ENCODE results near the gene RRP8. TPM values are rescaled to one million over a fixed set of nuclear protein-coding genes. Genes with fewer than 3 reads are reported as not detected.

Gene RRP8
- total RNA-seq, 4 donors from 2014 or later = 13.9 to 34.1 (median 18.2) TPM

- peaks cover 0 to 25% (median 8%) of the 10 kb centered on the region in 4 donors for H3K9me3 ChIP-seq
- H3K36me3 ChIP-seq = peaks cover 0 to 24% (median 0%) of the 10 kb centered on the region in 3 donors
- H3K27me3 ChIP-seq = no peaks in the 10 kb centered on the region
- H3K4me3 ChIP-seq = no peak overlapping the region
- DNase-seq (ENCODE audit: low spot score in 2 of 2) = no peak
- TF ChIP-seq POLR2A (IDR thresholded peaks at IDR 0.05) (no peak), CTCF (IDR thresholded peaks at IDR 0.05) (no peak), EP300 (IDR thresholded peaks at IDR 0.05) (no peak)
- H3K4me1 ChIP-seq = peaks cover 0 to 38% (median 16%) of the 10 kb centered on the region in 4 donors
- 76 to 89% methylated on average over 2 of the region's 2 CpGs for WGBS, 2 donors
- H3K27ac ChIP-seq = no peak overlapping the region
Observed at GRCh38 chr11:6579681-6580080, 23.7 kb downstream of the RRP8 start.

GRCh38 chr11:6578134-6578533 is 25.3 kb downstream of the RRP8 start:
- no peak for TF ChIP-seq CTCF (IDR thresholded peaks at IDR 0.05)
- no peak for TF ChIP-seq EP300 (IDR thresholded peaks at IDR 0.05)
- TF ChIP-seq POLR2A (IDR thresholded peaks at IDR 0.05) = no peak
- Histone ChIP-seq H3K4me1 (peaks cover 0 to 46% (median 16%) of the 10 kb centered on the region in 4 donors), H3K27me3 (no peaks in the 10 kb centered on the region), H3K36me3 (peaks cover 0 to 9% (median 0%) of the 10 kb centered on the region in 3 donors), H3K27ac (no peak overlapping the region), H3K9me3 (peaks cover 0 to 10% (median 1%) of the 10 kb centered on the region in 4 donors), H3K4me3 (no peak overlapping the region)
- no peak for DNase-seq (ENCODE audit: low spot score in 2 of 2)
- WGBS, 2 donors = 86% methylated on average over 1 of the region's 1 CpG

DNA sequence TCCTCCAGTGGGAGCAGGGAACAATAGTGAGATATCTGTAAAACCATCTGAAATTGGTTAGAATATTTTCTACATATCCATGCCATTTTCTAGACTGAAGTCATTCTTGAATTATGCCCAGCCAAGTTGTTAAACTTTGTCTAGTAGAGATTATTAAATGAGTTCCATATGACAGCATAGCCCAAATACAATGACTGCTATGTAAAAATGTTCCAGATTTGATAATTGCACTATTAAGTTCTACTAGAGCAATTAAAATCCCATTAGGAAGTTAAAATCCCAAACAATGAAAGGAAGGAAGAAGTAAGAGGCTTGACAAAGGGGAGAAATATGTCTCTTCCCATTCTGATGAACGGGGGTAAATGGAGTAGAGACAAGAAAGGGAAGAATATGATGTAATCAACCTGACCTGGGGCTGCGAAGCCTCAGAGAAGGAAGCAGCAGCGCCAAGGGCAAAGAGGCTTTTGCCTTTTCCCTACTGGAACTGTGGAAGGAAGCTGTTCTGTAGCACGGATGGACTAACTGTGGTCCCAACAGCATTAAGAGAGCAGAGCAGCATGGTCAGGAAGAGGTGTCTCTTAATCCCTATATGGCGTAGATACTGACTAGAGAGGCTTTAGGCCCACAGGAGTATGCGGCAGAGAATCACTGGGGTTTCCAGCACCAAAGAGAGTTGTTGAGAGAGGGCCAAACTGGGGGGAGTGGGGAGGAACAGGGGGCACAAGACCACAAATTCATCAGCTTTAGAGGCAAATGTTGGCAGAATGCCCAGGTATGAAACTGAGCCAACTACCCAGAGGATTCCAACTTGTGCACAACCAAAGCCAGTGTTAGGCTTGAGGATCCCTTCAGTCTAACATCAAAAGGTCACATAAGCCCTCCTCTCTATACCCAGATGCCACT is 26.7 kb downstream of the RRP8 start:
- H3K9me3 ChIP-seq = peaks cover 0 to 2% (median 0%) of the 10 kb centered on the region in 4 donors
- H3K36me3 ChIP-seq = peaks cover 0 to 6% (median 0%) of the 10 kb centered on the region in 3 donors
- WGBS, 2 donors = 8 to 14% methylated on average over 5 of the region's 6 CpGs
- no peak for DNase-seq (ENCODE audit: low spot score in 2 of 2)
- H3K27me3 ChIP-seq = no peaks in the 10 kb centered on the region
- peak overlapping the region in 2 of 4 donors; percentile 60 to 75 for H3K27ac ChIP-seq
- TF ChIP-seq EP300 (IDR thresholded peaks at IDR 0.05) (no peak), CTCF (IDR thresholded peaks at IDR 0.05) (no peak), POLR2A (IDR thresholded peaks at IDR 0.05) (no peak)
- no peak overlapping the region for H3K4me3 ChIP-seq
- peaks cover 0 to 52% (median 16%) of the 10 kb centered on the region in 4 donors for H3K4me1 ChIP-seq

DNA sequence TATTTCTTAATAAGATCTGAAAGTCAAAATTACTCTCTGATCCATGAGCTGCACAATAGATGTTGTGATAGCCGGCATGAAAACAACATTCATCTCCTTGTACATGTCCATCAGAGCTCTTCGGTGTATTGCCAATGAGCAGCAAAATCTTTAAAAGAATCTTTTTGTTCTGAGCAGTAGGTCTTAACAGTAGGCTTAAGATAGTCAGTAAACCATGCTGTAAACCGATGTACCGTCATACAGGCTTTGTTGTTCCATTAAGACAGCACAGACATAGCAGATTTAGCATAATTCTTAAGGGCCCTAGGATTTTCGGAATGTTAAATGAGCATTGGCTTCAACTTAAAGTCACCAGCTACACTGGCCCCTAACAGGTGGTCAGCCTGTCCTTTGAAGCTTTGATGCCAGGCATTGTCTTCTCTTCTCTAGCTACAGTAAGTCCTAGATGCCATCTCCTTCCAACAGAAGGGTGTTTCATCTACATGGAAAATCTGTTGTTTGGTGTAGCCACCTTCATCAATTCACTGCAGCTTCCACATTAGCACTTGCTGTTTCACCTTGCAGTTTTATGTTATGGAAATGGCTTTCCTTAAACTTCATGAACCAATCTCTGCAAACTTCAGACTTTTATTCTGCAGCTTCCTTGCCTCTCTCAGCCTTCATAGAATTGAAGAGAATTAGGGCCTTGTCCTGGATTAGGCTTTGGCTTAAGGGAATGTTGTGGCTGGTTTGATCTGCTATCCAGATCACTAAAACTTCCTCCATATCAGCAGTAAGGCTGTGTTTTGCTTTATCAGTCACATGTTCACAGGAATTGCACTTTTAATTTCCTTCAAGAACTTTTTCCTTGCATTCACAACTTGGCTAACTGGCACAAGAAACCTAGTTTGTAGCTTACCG is 28.4 kb downstream of the RRP8 start:
- H3K4me3 ChIP-seq = no peak overlapping the region
- H3K9me3 ChIP-seq = no peaks in the 10 kb centered on the region
- TF ChIP-seq POLR2A (IDR thresholded peaks at IDR 0.05) = no peak
- TF ChIP-seq CTCF (IDR thresholded peaks at IDR 0.05) = no peak
- no peak for TF ChIP-seq EP300 (IDR thresholded peaks at IDR 0.05)
- H3K27me3 ChIP-seq = no peaks in the 10 kb centered on the region
- no peak for DNase-seq (ENCODE audit: low spot score in 2 of 2)
- H3K4me1 ChIP-seq = peaks cover 0 to 55% (median 16%) of the 10 kb centered on the region in 4 donors
- peaks cover 0 to 17% (median 0%) of the 10 kb centered on the region in 3 donors for H3K36me3 ChIP-seq
- peak overlapping the region in 2 of 4 donors; percentile 60 to 75 for H3K27ac ChIP-seq
- 46 to 60% methylated on average over 6 of the region's 6 CpGs for WGBS, 2 donors

Measured in tibial nerve (tissue), 4 donors.